GM23248 (cell line): ENCODE measurements around the gene PCBP3.

Source experiments
- EZH2 ChIP-seq: fragments of 200-600 bp; sonication (generic); IDR thresholded peaks from 2 replicates; pipeline ENCODE4 v1.6.1; 2018; ENCODE audit warnings: antibody characterized with exemption, mild to moderate bottlenecking; ENCODE audit not compliant: insufficient read depth, poor library complexity, severe bottlenecking
- EZH2phosphoT487 ChIP-seq: fragments of 200-600 bp; sonication (generic); IDR thresholded peaks from 2 replicates; pipeline ENCODE4 v1.6.1; 2018; ENCODE audit warnings: antibody characterized with exemption, moderate library complexity, mild to moderate bottlenecking, low read depth; ENCODE audit not compliant: insufficient read depth

DNA sequence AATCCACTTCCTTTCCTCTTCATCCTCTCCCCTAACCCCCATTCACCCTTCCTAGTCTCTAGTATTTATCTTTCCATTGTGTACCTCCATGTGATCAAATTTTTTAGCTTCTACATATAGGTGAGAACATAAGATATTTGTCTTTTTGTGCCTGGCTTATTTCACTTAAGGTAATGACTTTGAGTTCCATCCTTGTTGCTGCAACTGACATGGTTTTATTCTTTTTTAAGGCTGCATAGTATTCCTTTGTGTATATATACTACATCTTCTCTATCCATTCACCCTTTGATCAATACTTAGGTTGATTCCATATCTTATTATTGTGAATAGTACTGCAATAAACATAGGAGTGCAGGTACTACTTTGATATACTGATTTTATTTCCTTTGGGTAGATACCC, 128.7 kb downstream of the PCBP3 start:
- TF ChIP-seq EZH2phosphoT487 (no peak), EZH2 (no peak)
